Memory B cell (primary cell): Measurements from ENCODE around the gene GLRA2.

ENCODE experiments used
- ATAC-seq: fragments of 150-1000 bp; cut with Tn5 transposase; 2 replicates; pipeline ENCODE4 v1.10.0; 2021; ENCODE audit warnings: low read depth, mild to moderate bottlenecking, moderate library complexity
- DNase-seq, 2 donors: peaks; one replicate each; pipeline ENCODE4 v3.0.0; 2022; ENCODE audit warnings: low spot score in 2 of 2
- H3K27ac Mint-ChIP-seq: one replicate; pipeline ENCODE4 v1.8.0; 2022; ENCODE audit warnings: mild to moderate bottlenecking, moderate library complexity, mixed read lengths
- H3K27me3 Mint-ChIP-seq: one replicate; pipeline ENCODE4 v1.8.0; 2022; ENCODE audit warnings: mixed read lengths
- H3K36me3 Mint-ChIP-seq: one replicate; pipeline ENCODE4 v1.8.0; 2022; ENCODE audit warnings: mild to moderate bottlenecking, mixed read lengths
- H3K4me1 Mint-ChIP-seq: one replicate; pipeline ENCODE4 v1.8.0; 2022; ENCODE audit warnings: mixed read lengths
- H3K4me3 Mint-ChIP-seq: one replicate; pipeline ENCODE4 v1.8.0; 2022; ENCODE audit warnings: mild to moderate bottlenecking, moderate library complexity, mixed read lengths
- H3K9me3 Mint-ChIP-seq: one replicate; pipeline ENCODE4 v1.8.0; 2022; ENCODE audit warnings: mixed read lengths

GLRA2 gene

DNA sequence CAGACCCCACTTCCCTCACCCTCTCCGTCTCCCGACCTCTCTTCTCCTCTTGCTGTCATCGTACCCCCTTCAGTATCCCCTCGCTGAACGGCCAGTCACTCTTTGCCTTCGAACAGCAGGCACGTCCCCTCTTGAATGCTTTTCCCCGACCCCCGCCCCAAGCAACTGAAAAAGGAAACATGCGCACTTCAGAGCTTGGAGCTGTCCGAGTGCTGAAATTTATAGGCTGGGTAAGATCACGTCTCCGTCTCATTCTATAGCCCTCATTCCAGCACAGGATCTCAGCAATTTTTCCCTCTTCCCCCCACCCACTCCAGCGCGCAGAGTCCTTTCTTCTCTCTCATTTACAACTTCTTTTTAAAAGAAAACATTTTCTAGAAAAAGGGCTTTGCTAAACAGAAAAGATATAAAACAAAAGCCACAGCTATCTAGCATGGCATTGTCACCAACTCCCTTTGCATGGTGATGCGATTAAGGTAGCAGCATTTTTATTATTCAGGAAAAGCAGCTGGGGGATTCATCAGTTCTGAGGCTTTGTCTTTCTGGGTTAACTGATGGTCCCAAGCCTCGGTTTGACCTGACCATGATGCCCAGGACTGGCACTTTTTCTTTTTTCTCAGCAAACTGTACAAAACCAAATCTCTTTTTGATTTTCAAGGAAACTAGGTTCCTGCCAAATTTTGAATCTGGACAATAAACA, at the start of gene GLRA2:
Gene GLRA2, plus strand, starts transcription at position 247 of the 700 bp plus-strand sequence. CDS start 522 bp downstream, outside the sequence.
- H3K9me3 Mint-ChIP-seq: peaks cover 2% of the 10 kb centered on the region
- peaks cover 3% of the 10 kb centered on the region for H3K4me1 Mint-ChIP-seq
- H3K27me3 Mint-ChIP-seq: peaks cover 7% of the 10 kb centered on the region
- no peak for ATAC-seq
- H3K27ac Mint-ChIP-seq: no peak within 1 kb of the TSS
- peak within 1 kb of the TSS; percentile 47 for H3K4me3 Mint-ChIP-seq
- H3K36me3 Mint-ChIP-seq: no peaks in the 10 kb centered on the region
- no peak for DNase-seq

DNA sequence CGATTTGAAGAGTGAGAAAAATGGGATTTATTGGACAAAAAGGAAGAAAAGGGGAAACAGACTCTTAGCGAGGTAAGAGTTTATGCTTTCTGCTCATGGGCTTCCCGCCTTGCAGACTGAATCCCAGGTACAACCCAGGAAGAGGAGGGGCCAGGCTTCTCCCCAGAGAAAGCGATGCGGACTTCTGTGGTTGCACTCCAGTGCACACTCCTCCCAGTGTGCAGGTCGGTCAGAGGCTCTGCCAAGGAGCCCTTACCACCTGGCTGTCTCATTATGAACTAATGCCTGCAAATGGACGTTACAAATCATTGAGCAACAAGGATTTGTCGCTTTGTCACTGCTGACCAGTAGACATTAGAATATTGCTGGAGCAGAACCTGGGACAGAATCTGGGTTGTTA, 39.9 kb upstream of the GLRA2 start:
- Mint-ChIP-seq H3K9me3 (no peaks in the 10 kb centered on the region), H3K27me3 (no peaks in the 10 kb centered on the region), H3K27ac (no peak overlapping the region), H3K4me3 (no peak overlapping the region), H3K4me1 (peaks cover 3% of the 10 kb centered on the region), H3K36me3 (no peaks in the 10 kb centered on the region)
- ATAC-seq (no peak), DNase-seq (no peak)

DNA sequence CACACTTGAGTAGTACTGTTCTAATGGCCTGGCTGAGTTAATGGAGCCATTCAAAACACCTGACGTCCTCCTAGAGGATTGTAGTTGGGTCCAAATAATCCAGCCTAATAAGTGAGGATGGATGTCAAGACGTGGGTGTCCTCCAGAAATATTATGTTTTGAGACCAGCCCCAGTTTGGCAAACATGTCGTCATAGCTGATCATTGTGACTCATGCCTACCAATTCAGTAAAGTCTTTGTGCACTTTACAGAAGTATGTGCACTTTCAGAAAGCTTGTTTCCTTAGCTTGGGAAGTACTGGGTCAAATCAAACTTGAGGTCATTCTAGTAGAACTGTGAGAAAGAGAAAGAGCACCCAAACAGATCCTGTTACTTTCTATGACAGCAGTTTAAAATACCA, 37.6 kb upstream of the GLRA2 start:
- no peaks in the 10 kb centered on the region for H3K27me3 Mint-ChIP-seq
- H3K4me3 Mint-ChIP-seq: no peak overlapping the region
- H3K9me3 Mint-ChIP-seq: no peaks in the 10 kb centered on the region
- peaks cover 3% of the 10 kb centered on the region for H3K4me1 Mint-ChIP-seq
- no peak overlapping the region for H3K27ac Mint-ChIP-seq
- no peaks in the 10 kb centered on the region for H3K36me3 Mint-ChIP-seq
- DNase-seq (no peak), ATAC-seq (no peak)

DNA sequence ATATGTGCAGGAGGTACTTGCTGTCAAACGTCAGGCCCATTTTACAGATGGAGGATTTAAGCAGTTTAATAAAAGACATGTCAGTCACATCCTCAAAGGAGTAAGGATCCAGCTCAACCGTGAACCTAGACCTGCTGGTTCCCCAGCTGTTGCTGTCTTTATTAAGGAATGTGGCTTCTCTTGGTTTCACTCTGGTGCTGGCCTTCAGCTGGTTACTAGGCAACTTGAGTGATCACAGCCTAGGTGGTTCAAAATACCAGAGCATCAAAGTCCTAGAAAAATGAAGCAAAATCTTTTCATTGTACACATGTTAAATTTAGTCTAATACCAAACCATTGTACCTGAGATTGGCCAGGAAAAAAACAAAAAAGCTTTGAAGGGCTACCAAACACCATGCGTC, 32.7 kb upstream of the GLRA2 start:
- DNase-seq: no peak
- H3K4me3 Mint-ChIP-seq: peak overlapping the region; percentile 85

DNA sequence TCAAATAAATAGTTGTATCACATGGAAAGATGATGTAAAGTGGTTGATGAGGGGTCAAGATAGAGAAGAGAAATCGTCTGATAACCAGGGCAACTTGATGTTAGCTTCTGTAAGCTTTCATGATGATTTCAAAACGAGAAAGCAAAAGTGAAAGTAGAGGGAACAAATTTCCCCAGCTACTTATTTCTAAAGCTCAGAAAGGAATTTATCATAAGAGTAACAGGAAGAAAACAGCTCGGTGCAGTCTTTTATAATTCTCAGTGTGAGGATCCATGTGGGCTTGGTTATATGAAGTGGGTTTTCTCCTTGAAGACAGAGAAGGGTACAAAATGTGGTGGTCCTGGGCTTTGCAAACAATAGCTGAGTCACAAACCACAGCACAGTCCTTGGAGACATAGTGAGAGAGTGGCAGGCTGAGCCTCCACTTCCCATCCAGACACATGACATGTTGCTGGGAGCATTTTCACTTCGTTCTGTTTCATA, 32.1 kb upstream of the GLRA2 start:
- H3K4me3 Mint-ChIP-seq: peak overlapping the region; percentile 85
- ATAC-seq: peak; percentile 59
- no peaks in the 10 kb centered on the region for H3K36me3 Mint-ChIP-seq
- H3K9me3 Mint-ChIP-seq: no peaks in the 10 kb centered on the region
- H3K27ac Mint-ChIP-seq: peak overlapping the region; percentile 95
- H3K27me3 Mint-ChIP-seq: no peaks in the 10 kb centered on the region
- H3K4me1 Mint-ChIP-seq: peaks cover 4% of the 10 kb centered on the region
- DNase-seq: no peak

More for the DNA sequence above, 32.7 kb upstream of the GLRA2 start:
- Mint-ChIP-seq H3K27me3 (no peaks in the 10 kb centered on the region), H3K4me1 (peaks cover 4% of the 10 kb centered on the region), H3K36me3 (no peaks in the 10 kb centered on the region), H3K27ac (peak overlapping the region; percentile 95), H3K9me3 (no peaks in the 10 kb centered on the region)
- ATAC-seq: no peak

DNA sequence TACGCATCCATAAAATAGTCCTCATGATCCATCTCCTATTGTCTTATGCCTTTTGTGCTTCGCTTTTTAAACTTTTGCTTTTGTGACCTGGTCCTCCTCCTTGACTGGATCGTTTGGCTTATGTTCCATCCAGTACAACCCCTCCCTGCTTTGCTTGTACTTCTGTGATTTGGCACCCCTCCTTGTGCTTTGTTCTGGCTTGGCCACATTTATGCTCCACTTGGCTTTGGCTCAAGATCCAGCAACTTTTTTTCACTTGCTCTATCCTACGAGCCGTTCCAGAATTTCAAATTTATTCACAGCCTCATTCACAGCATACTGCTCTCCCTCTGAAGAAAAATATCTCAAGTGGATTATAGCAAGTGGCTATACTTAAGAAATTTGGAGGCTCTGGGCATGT, 28.0 kb upstream of the GLRA2 start:
- ATAC-seq: no peak
- H3K4me3 Mint-ChIP-seq: no peak overlapping the region
- no peaks in the 10 kb centered on the region for H3K36me3 Mint-ChIP-seq
- no peak for DNase-seq
- H3K27me3 Mint-ChIP-seq: peaks cover 1% of the 10 kb centered on the region
- H3K27ac Mint-ChIP-seq: no peak overlapping the region
- H3K9me3 Mint-ChIP-seq: no peaks in the 10 kb centered on the region
- H3K4me1 Mint-ChIP-seq: peaks cover 4% of the 10 kb centered on the region

DNA sequence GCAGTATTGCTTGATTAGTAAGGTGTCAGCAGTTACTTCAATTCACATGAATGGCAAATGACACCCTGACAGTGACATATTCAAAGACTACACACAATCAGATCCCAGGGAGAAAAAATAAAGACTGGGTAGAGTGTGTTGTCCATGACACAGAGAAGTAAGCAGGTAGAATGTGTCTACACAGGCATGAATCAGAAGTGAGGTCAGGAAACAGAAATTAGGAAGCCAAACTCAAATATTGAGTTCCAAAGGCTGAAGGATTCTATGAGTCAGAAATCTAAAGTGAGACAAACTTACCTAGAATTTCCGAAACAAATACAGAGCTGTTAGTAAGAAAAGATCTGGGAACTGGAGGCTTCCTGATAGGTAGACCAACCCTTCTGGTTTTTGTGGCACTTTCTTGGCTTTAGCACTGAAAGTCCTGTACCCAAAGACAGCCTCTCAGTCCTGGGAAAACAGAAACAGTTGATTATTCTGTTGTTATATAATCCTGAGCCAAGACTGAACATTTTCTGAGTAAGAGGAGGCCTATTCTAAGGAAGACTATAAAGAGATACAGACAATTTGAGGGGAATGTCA, 24.3 kb upstream of the GLRA2 start:
- ATAC-seq: no peak
- H3K9me3 Mint-ChIP-seq: no peaks in the 10 kb centered on the region
- no peaks in the 10 kb centered on the region for H3K4me1 Mint-ChIP-seq
- H3K36me3 Mint-ChIP-seq: no peaks in the 10 kb centered on the region
- H3K27me3 Mint-ChIP-seq: peaks cover 5% of the 10 kb centered on the region
- H3K27ac Mint-ChIP-seq: no peak overlapping the region
- no peak overlapping the region for H3K4me3 Mint-ChIP-seq
- no peak for DNase-seq

DNA sequence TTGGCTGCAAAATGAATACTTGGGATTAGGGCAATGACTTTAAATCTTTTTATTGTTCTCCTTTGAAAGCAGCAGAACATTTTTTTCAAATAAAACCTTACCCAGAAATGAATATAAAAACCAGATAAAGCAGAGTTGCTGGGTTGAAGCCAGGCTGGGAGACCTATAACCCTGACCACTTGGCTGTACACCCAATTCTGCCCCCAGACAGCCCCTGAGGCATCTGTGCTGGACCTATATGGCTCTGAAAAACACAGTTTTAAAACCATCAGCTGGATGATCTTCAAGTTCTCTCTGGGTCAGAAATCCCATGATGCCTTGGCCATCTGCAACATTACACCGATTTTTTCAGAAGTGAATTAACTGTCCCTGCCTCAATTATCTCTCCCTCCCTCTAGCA, 23.7 kb upstream of the GLRA2 start:
- Mint-ChIP-seq H3K36me3 (no peaks in the 10 kb centered on the region), H3K27me3 (peaks cover 5% of the 10 kb centered on the region), H3K4me1 (no peaks in the 10 kb centered on the region), H3K4me3 (no peak overlapping the region), H3K9me3 (no peaks in the 10 kb centered on the region), H3K27ac (no peak overlapping the region)
- ATAC-seq (no peak), DNase-seq (no peak)

DNA sequence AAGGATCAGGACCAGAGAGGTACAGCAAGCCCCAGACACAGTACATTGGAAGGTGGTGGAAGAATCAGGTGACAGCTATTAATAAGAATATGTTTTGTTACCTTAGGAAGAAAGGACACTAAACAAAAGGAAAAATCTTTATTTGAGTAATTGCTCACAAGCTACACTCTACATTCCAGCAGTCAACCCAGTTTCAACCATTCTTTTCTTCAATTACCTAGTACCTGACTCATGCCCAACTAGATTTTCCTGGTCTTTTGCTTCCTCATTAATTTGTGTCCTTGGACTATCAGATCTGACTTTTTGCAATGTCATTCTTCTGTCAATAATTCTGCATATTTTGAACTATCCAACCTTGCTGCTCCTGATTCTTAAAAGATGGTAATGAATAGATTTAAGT, 22.5 kb upstream of the GLRA2 start:
- H3K27ac Mint-ChIP-seq: no peak overlapping the region
- H3K27me3 Mint-ChIP-seq: peaks cover 5% of the 10 kb centered on the region
- no peaks in the 10 kb centered on the region for H3K4me1 Mint-ChIP-seq
- no peaks in the 10 kb centered on the region for H3K9me3 Mint-ChIP-seq
- no peak overlapping the region for H3K4me3 Mint-ChIP-seq
- no peak for ATAC-seq
- no peak for DNase-seq
- H3K36me3 Mint-ChIP-seq: no peaks in the 10 kb centered on the region

DNA sequence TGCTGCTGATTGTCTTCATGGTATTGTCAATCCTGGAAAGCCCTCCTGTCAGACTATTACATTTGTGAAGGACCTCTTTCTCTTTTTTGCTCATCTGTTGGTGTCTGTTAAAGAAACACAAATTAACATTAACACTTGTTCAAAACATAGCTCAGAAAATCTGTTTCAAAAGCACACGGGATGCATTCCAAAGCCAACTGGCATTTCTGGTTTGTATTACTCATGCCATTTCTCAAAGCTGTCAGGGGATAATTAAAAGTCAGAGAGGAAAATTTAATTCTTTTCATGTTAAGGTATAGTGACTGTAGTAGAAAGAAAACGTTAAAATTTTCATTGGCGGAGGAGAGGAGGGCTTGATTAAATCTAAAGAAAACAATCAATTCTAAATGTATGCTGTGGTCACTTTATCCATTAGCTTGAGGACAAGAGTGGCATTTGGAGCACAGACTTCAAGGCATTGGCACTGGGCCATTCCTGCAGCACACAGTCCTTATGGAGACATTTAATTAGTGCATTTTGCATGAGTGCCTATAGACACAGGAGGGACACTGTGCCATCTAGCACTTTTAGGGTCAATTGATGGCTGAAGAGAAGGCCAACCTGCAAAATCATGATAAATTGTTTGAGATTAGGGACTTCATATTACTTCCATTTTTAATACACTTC, 21.2 kb upstream of the GLRA2 start:
- no peak for ATAC-seq
- Mint-ChIP-seq H3K4me3 (no peak overlapping the region), H3K9me3 (no peaks in the 10 kb centered on the region), H3K4me1 (no peaks in the 10 kb centered on the region), H3K36me3 (no peaks in the 10 kb centered on the region), H3K27ac (no peak overlapping the region), H3K27me3 (peaks cover 3% of the 10 kb centered on the region)
- DNase-seq: no peak

DNA sequence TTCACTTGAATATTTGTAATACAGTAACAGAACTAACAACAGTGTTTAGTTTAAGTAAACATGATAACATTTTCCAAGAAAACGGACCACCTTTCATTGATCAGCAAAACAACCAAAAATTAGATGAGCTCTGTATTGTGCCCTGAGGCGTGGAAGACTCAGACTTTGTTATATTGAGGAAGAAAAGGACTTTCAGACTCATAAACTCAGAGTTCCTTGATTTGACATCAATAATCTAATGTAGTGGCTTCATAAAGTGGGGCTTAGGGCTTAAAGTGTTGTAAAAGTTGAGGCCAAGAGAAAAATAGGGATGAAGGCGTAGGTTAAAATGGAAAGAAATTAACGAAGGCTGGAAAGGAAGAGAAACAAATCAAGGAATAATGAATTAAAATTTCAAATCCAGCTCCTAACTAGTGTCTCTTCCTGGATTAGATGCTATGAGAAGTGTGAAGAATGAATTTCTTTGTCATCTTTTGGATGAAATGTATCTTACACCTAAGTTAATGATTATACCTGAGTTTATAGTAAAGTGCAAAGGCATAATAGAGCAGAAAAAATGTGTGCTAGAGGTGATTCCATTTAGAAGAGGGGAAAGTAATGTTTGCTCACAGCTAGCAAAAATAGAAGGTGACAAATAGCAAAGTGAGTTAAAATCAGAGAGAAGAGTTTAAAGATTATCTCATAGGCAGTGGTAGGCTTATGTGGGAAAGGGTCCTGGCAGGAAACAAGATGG, 19.8 kb upstream of the GLRA2 start:
- H3K9me3 Mint-ChIP-seq: no peaks in the 10 kb centered on the region
- no peak for ATAC-seq
- H3K27ac Mint-ChIP-seq: no peak overlapping the region
- no peaks in the 10 kb centered on the region for H3K4me1 Mint-ChIP-seq
- no peak overlapping the region for H3K4me3 Mint-ChIP-seq
- peaks cover 3% of the 10 kb centered on the region for H3K27me3 Mint-ChIP-seq
- DNase-seq: no peak
- no peaks in the 10 kb centered on the region for H3K36me3 Mint-ChIP-seq

DNA sequence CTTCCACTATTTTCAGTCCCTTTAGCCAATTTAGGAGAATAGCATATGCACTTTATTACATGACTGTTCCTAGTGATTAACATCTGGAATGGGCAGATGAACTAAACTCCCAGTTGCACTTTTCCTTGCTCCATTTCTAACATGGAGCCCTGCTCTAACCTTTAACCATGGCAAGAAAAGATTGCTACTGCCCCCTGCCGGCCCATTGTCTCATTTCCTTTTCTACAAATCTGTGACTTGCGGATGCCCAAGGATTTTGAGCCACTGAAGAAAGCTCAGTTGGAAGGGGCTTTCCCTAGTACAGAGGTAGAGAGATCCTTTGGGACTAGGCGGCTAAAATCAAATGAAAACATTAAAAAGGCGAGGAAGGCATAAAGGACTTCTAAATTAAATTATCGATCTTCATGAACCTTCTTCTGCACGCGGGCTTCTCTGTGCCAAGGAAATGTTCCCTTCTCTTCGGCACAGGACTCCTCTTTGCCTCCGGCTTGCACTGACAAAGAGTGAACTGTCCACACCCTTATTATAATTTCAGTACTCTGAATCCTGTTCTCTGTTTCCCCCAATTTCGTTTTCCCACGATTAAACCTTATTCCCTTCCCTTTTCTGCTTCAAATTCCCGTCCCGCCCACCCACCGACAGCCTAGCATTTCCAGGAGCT, 577 bp upstream of the GLRA2 start:
- no peak overlapping the region for H3K27ac Mint-ChIP-seq

DNA sequence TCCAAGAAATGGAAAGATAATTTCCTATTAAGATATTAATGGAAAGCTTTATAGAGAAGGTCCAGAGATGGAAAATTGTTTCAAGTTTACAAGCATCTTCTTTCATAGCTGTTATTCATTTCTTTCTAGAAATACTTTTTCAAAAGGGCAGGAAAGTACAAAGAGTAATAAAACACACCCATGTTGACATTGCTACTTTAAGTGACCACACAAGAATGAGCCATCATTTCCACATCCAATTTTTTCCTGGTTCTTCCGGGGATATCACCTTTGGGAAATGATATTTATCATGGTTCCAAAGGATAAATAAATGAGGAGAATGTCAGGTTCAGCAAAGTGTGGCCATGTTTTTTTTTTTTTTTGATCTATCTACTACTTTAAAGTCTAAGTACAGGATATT, 4.5 kb downstream of the GLRA2 start:
- H3K27me3 Mint-ChIP-seq: peaks cover 6% of the 10 kb centered on the region
- H3K36me3 Mint-ChIP-seq: no peaks in the 10 kb centered on the region
- H3K27ac Mint-ChIP-seq: no peak overlapping the region
- peaks cover 2% of the 10 kb centered on the region for H3K9me3 Mint-ChIP-seq
- DNase-seq: no peak
- no peak overlapping the region for H3K4me3 Mint-ChIP-seq
- ATAC-seq: no peak
- peaks cover 3% of the 10 kb centered on the region for H3K4me1 Mint-ChIP-seq

More for the DNA sequence above, 577 bp upstream of the GLRA2 start:
- peak; percentile 0 to 13 for DNase-seq
- Mint-ChIP-seq H3K27me3 (peaks cover 7% of the 10 kb centered on the region), H3K9me3 (peaks cover 2% of the 10 kb centered on the region), H3K36me3 (no peaks in the 10 kb centered on the region), H3K4me3 (no peak overlapping the region), H3K4me1 (peaks cover 3% of the 10 kb centered on the region)
- ATAC-seq: no peak
